NCI-H2107 treated with DMSO at 0.1 percent for 48 hours (cell line): ENCODE results near the gene XIRP1.

ENCODE experiments used
- DNase-seq: peaks from one replicate; lab custom pipeline; 2025; ENCODE audit not compliant: unreplicated experiment; lab: John Stamatoyannopoulos, UW

Gene XIRP1

DNA sequence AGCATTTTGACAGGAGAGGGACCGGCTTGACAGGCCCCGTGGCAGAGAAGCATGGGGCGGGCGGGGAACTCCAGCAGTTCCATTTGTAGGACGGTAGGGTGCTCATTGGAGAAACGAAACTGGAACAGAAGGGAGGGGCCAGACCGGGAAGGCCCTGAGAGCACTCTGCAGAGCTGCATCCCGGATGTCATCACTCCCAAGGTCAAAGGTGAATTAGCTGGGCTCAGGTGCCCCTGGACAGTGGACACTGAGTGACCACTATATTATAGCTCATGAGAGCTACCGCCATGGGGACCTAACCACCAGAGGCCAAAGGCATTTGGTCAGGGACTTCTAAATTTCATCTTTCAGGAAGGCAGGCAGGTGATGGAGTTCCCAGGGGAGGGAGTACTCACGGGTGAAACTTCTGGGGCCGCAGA lies 46.3 kb downstream of the XIRP1 start:
- DNase-seq = no peak

DNA sequence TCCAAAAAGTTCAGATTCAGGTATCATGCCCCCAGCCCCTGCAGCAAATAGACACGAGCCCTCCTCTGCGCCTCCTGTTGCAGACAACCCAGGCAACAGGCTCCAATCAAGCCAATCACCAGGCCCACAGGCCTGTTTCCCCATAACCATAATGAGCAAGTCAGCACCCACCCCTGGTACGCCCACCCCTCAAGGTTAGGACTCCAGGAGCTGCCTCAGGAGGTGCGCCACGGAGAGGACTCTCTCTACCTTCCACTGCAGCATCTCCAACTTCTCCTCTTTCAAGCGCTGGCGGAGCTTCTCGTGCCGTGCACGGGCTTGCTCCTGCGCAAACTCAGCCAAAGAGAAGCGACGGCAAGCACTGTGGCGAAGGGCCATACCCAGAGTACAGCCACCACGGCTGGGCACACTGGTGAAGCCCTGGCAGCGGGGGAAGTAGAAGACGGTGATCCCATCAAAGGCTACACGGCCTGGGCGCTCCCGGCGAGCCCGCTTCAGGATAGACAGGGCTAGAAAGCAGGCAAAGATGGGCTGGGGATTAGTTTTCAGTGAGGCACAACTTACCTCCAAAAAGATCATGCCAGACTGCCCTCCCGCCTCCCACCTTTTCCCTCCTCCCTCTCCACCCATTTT lies 47.5 kb downstream of the XIRP1 start:
- DNase-seq = no peak

DNA sequence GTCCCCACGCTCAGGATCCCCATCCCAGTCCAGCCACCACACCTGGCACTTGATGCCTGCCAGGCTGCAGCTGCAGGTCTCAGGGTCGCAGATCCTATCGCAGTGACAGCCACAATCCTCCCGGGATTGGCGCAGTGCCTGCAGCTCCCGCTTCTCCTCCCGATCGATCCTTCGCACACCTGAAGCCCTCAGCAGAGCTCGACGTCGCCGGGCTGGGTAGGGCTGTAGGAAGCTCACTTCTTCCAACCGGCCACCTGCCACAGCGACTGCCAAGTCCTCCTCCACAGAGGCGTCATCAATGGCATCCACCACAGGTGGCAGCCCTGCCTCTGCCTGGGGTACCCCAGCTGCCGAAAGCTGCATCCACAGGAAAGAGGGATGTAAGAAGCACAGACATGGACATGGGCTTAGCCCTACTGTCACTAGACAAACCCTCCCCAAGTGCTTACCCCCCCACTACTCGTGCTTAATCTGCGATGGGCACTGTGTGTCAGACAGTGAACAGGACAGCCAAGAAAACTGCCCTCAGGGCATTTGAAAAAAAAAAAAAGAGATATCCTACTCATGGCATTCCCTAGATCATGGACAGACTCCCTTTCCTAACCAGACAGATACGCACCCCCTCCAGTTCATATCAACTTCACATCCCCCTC lies 48.2 kb downstream of the XIRP1 start:
- DNase-seq = peak; percentile 68

DNA sequence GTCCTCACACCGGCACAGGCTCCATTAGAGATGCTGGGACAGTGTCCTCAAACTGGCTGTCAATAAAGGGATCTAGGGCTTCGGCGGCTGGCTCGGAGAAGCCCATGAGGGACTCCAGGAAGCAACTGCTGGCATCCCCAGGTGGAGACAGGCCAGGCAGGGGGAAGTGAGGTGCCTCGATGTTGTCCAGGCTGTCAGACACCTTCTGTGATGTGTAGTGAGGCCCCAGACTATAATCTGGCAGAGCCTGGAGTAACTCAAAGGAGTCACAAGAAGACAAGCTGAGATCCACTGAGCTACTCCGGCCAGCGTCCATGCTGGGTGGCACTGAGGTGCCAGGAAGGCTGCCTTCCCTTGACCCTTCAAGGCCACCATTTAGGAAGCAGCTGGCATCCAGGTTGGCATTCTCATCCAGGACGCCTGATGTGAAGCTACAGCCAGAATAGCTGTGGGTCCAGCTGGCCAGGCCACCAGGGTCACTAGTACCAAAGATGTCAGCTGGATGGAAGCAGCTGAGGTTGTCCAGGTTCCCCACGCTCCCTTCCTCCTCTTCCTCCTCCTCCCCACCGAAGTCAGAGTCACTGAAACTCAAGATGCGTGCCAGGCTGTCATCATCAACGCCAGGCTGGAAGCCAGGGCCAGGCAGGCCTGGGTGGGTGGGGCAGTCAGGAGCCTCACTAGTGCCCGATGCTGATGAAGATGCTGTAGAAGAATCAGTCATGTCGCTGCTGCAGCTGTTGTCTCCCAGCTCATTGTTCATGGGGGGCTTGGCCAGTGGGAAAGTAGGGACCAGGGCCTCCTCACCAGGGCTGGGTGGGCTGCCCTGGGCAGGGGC lies 49.1 kb downstream of the XIRP1 start:
- DNase-seq = no peak

DNA sequence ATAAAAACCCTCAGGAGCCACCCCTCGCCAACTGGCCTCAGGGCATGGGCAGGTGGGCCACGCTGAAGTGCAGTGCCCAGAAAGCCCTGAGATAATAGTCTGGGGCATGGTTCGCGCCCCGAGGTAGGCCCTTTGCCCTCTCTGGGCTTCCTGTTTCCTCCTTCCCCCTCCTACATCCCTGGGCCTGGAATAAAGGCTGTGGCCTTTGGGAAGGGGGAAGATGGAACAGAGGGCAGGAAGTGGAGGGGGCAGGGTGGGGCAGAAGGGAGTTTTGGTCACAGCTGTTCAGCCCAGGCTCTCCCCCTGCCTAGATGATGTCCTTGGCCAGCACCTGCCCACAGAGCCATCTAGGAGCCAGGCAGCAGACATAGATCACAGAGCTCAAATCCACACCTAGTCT lies 50.3 kb downstream of the XIRP1 start:
- DNase-seq = no peak

DNA sequence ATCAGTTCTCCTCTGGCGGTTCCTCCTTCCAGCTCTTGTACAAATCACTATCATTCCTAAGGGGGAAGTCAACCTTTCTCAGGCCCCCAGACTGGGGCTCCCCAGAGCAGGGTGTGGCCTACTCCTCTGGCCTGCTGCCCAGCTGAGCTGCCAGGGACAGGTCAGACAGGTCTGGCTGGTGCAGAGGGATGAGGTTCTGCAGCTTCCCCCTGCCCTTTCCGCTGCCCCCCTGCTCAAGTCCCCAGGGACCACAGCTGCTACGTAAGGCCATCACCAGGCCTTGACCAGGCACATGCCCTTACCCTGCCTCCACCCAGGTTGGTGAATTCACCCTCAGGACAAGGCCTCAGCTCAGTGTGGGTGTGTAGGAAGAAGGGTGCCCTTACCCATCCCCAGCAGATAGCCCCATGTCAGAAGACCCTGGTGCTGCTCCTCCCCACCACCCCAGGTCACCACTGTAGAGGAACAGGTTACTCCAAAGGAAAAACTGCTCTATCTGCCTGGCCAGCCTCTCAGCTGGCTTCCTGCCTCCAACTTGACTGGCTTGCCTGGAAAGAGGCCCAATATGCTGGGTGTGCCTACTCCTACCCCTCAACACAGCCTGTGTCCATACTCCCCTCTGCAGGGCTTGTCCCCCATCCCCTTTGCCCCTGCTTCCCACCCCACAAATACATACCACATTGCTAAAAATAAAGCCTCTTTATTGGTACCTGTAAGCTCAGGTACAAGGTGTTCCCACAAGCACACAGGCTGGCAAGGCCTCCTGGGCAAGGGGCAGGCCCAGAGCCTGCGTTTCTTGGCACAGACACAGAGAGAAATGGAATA lies 51.0 kb downstream of the XIRP1 start:
- DNase-seq = no peak

DNA sequence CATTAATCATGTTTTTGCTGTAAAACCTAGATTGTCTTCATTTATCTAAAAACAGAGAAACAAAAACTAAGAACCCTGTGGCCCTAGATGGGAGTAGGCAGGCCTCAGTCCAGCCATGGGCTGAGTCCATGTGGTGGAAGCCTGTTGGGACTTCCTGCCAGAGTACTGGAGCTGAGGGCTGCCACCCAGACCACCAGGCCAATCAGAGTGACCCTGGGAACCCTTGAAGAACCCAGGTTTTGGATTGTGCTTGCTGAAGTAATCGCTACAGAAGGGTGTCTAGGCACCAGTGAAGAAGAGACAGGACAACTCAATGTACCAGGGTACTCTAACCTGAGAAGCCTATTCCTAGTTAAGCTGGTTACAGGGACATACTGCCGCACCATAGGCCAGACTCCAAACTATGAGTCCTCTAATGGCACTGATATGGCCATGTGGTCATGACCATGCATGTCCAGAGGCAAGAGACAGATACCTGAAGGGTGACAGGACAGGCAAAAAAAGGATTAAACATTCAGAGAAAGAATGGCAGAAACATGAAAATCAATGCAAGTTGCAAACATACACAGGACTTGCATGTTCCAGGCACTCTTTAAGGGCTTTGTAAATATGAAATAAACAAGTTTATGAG lies 51.9 kb downstream of the XIRP1 start:
- no peak for DNase-seq

DNA sequence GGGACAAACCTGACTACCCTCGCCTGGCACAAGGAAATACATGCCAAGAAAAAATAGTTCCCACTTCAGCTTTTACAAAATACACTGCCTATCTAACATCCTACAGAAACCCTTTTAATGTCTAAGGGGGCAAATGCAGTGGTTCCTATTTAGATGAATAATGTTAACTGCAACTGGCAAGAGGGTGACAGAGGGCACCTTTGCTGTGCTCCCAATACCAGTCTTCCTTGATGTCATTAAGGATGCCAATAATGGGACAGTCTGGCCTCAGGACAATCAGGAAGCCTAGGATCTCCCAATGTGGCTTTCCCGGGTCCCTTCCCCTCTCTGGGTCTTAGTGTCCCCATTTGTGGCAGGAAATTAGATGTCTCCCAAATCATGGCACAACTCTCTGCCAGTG lies 53.0 kb downstream of the XIRP1 start:
- DNase-seq = no peak

DNA sequence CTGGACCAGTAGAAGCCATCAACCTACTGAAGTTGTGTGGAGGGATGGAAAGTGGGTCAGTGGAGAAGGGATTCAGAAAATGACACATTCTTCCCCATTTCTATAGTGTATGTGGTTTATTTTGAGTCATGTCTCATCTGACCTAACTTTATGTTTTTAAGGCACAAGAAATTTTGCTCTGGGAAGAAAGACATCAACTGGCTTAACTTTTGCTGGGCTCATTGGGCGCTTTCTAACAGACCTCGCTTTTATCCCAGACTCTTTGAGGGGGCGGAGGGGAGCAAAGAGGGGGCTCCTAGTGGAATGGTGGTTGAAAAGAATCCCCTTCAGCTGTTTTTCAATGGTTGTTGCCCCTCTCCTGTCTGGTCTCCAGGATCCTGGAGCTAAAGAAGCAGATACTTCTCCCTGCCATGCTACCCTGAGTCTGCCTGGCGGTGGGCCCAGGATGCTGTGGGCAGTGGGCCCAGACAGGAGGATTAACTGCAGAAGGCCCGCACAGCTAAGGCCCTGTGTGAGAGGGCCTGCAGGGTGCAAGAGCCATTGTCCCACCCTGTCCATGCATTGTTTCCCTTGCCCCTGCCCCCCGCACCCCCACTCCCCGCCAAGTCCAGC lies 53.5 kb downstream of the XIRP1 start:
- no peak for DNase-seq

DNA sequence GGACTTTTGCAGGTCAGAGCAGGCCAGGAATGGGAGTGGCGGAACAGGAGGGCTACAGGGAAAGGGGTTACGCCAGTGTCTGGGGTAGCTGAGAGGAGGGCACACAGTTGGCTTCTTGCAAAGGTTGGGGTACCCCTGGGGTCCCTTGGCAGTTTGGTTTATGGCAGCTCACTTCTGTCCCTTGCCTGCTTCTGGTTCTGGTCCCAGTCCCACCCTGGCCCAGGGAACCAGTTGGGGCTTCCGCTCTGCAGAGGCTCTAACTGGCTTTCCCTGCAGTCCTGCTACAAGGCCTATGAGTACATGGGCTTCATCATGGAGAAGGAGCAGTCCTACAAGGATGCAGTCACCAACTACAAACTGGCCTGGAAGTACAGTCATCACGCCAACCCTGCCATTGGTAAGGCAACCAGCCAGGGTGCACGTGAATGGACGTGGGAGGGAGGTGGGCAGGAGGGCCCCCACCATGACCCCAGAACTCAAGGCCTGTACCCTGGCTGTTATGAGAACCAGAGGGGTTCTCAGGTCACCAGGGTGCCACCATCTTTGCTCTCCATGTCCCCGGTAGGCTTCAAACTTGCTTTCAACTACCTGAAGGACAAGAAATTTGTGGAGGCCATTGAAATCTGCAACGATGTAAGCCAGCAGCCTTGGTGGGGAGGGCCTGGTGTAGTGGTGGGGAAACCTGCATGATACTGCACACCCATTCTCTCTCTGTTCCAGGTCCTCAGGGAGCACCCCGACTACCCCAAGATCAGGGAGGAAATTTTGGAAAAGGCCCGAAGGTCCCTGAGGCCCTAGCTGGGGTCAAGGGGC lies 54.2 kb downstream of the XIRP1 start:
- no peak for DNase-seq

DNA sequence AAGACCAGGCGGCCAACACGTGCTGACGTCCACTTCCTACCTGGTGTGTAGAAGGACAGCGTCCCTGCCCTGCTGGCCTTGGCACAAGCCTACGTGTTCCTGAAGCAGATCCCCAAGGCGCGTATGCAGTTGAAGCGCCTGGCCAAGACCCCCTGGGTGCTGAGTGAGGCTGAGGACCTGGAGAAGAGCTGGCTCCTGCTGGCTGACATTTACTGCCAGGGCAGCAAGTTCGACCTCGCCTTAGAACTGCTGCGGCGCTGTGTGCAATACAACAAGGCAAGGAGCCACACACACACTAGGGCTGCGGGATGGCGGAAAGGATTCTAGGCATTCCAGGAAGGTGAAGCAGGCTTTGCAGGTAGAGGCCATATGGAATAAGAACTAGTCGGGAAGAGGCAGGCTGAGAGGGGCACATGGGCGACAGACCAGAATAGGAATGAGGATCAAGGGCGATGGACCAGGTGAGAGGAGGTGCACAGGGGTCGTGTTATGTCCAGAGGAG lies 54.9 kb downstream of the XIRP1 start:
- DNase-seq = no peak

DNA sequence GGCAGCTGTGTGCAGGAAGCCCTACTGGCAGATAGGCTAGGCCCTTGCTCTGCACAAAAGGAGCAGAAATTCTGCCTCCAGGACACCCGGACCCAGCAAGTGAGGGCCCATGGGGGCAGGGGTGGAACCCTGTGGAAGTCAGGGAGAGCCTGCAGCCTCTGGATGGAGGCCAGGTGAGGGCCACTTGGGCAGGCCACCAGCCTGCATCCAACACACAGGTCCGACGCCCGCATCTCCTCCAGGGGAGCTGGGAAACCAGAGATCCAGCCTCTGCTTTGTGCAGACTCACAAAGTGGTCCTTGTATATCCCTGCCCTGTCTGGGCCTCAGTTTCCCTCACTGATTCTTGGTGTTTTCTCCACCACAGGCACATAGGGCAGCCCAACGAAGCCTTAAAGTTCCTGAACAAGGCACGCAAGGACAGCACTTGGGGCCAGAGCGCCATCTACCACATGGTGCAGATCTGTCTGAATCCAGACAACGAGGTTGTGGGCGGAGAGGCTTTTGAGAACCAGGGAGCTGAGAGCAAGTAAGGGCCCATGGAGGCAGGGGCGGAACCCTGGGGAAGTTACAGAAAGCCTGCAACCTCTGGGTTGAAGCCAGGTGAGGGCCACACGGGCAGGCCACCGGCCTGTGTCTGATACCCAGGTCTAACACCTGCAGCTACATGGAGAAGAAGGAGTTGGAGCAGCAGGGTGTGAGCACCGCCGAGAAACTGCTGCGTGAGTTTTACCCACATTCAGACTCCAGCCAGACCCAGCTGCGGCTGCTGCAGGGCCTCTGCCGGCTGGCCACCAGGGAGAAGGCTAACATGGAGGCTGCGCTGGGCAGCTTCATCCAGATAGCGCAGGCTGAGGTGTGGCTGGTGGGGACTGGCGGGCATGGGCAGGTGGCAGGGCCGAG lies 55.6 kb downstream of the XIRP1 start:
- DNase-seq = no peak

DNA sequence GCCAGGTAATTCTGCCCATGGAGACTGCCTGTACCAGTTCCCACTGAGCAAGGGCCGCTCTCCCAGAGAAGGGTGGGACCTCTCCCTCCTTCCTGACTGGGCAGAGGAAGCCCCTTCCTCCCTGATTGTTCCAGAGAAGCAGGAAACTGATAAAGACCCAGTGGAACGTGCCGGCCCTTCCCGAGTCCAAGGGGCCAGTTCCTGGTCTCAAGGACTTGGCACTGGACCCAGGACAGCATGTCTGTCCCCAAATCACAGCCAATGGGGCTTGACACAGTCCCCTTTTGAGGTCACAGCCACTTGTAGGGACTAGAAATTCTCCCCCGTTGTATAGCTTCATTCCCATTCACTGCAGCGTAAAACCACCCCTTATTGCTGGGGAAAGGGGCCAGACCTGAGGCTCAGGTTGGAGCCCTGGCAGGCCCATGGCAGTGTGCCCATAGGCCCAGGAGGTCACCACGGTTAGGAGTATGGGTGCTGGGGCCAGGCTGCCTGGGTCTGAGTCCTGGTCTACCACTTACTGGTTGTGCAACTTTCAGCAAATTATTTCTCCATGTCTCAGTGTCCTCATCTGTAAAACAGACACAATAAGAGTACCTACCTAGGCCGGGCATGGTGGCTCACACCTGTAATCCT lies 57.1 kb downstream of the XIRP1 start:
- DNase-seq = no peak

DNA sequence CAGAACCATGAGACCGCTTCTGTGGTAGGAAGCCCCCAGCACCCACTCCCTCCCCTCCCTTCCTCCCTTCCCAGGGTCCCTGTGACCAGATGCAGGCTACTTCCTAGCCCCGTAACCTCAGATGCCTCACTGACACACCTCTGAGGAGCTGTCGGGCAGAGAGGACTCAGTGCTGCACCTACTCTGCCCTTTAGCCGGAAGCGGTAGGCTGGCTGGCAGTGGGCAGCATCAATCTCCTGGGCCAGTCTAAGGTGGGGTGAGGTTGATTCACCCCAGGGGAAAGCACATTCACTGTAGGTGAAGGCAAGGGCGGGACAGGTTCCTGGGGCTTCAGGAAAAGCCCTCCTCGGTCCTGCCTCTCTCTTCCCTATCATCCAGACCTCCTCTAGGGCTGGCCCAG lies 58.1 kb downstream of the XIRP1 start:
- DNase-seq = no peak

DNA sequence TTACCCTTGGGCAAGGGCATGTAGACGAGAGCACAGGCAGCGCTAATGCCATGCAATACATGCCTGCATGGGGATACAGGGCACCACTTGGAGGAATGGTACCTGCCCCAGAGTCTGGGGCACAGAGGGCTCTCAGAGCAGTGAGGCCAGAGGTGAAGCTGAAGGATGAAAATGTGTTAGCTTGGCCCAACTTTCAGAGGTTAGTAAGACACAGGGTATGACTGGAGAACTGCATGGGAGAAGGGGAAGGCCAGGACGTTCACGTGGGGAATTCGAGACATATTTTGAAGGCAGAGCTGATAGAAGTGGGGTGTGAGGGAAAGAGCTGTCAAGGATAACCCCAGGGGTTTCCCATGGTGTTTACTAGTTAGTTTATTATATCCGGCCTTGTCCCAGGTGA lies 58.6 kb downstream of the XIRP1 start:
- no peak for DNase-seq
